ENCODE results near the gene HOXC13. TPM values are rescaled to one million over a fixed set of nuclear protein-coding genes. Genes with fewer than 3 reads are reported as not detected.

Gene HOXC13
- total and polyA plus RNA-seq, 9 of the 15 experiments (the other 6 are each of a cell fraction or from before 2014, with no cell fraction given) = 0.03 to 0.29 (median 0.17) TPM; not detected in 2

DNA sequence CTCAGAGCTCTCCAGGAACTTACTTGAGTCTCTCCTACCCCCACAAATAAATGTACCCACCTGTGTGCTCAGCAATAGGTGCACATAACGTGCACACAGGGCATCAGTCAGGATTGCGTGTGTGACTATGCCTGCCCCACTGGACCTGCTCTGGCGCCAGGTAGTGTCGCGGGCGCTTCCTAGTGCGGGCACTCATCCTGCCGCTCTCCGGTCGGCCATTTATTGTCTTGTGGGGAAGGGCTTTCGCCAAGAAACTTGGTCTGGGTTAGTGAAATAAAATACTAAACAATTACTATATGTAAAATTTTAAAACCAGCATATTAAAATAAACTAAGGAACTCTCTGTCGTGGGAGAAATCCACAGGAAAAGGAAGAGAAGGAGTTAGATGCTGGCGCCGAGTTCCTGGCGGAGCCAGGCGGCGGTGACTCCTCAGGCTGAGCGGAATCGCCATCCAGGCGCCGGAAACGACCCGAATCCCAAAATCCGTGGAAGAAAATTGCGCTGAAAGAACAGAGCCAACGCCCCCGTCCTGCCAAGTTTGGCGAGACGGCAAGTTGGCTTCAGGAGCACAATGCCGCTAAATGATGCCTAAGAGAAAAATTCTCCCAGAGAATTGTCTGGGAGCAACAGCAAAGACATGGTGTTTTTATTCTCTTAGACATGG lies 7.9 kb upstream of the HOXC13 start (continued):
- TF ChIP-seq, protein P1, sequence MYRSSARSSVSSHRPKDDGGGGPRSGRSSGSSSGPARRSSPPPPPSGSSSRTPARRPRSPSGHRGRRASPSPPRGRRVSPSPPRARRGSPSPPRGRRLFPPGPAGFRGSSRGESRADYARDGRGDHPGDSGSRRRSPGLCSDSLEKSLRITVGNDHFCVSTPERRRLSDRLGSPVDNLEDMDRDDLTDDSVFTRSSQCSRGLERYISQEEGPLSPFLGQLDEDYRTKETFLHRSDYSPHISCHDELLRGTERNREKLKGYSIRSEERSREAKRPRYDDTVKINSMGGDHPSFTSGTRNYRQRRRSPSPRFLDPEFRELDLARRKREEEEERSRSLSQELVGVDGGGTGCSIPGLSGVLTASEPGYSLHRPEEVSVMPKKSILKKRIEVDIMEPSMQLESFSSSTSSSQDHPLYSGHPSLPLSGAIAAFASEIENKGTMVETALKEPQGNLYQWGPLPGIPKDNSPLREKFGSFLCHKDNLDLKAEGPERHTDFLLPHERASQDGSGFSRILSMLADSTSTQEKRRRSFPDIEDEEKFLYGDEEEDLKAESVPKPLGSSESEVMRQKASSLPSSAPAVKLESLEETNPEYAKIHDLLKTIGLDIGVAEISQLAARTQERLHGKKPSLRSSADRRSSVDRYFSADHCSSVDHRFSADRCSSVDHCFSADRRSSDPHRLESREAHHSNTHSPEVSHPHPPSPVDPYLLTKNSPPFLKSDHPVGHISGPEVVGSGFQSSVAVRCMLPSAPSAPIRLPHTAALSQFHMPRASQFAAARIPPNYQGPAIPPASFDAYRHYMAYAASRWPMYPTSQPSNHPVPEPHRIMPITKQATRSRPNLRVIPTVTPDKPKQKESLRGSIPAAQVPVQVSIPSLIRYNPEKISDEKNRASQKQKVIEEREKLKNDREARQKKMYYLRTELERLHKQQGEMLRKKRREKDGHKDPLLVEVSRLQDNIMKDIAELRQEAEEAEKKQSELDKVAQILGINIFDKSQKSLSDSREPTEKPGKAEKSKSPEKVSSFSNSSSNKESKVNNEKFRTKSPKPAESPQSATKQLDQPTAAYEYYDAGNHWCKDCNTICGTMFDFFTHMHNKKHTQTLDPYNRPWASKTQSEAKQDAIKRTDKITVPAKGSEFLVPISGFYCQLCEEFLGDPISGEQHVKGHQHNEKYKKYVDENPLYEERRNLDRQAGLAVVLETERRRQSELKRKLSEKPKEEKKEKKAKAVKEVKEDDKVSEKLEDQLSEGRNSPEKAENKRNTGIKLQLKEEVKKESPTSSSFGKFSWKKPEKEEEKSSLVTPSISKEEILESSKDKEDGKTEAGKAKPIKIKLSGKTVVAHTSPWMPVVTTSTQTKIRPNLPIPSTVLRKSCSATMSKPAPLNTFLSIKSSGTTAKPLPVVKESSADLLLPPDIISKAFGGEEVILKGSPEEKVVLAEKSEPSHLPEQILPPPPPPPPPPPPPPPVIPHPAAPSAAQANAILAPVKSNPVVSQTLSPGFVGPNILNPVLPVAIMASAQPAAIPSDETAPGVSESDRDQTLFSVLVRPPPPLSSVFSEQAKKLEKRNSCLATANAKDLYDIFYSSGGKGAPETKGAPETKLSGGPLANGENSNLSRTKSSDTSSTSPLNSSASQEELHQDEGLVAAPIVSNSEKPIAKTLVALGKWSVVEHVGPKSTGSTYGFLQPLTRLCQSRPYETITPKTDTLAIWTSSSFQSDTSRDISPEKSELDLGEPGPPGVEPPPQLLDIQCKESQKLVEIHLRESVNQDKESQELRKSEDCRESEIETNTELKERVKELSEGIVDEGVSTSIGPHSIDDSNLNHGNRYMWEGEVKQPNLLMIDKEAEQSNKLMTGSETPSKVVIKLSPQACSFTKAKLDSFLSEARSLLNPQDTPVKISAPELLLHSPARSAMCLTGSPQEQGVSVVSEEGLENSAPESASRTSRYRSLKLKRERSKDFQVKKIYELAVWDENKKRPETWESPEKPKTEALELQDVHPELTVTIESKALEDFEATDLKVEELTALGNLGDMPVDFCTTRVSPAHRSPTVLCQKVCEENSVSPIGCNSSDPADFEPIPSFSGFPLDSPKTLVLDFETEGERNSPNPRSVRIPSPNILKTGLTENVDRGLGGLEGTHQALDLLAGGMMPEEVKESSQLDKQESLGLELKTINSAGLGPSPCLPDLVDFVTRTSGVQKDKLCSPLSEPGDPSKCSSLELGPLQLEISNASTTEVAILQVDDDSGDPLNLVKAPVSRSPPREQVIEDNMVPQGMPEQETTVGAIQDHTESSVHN (IDR thresholded peaks at IDR 0.05; ENCODE audit: borderline replicate concordance in 1 of 2, low read depth in 1 of 2) = no peak
- TF ChIP-seq SP2 (IDR thresholded peaks at IDR 0.05; ENCODE audit: extremely low read depth, low read depth, low read length, poor library complexity, severe bottlenecking) = no peak
- no peak for TF ChIP-seq PRPF4 (IDR thresholded peaks at IDR 0.05; ENCODE audit: insufficient read depth, low read depth, low read length, poor library complexity, severe bottlenecking)
- no peak for TF ChIP-seq CBX5 (IDR thresholded peaks at IDR 0.05; ENCODE audit: borderline replicate concordance, low read depth)
- no peak for TF ChIP-seq SMAD3 (CRISPR knock-in tag; conservative IDR thresholded peaks at IDR 0.05)
- TF ChIP-seq HMGN3 (IDR thresholded peaks at IDR 0.05; ENCODE audit: borderline replicate concordance, extremely low read depth, insufficient read length, low read depth, low read length) = no peak
- no peak for TF ChIP-seq ZNF444 (CRISPR knock-in tag; IDR thresholded peaks at IDR 0.05)
- no peak for TF ChIP-seq PTTG1 (tag; IDR thresholded peaks at IDR 0.05; ENCODE audit: low read depth)
- no peak for TF ChIP-seq MBD2 (IDR thresholded peaks at IDR 0.05; ENCODE audit: borderline replicate concordance, low read depth)

All from K562 (cell line).